ENCODE data around the gene CPEB2. TPM values are rescaled to one million over a fixed set of nuclear protein-coding genes. Genes with fewer than 3 reads are reported as not detected.

Gene CPEB2
- total RNA-seq, 1 experiment from 2014 or later, result 3.3 TPM

DNA sequence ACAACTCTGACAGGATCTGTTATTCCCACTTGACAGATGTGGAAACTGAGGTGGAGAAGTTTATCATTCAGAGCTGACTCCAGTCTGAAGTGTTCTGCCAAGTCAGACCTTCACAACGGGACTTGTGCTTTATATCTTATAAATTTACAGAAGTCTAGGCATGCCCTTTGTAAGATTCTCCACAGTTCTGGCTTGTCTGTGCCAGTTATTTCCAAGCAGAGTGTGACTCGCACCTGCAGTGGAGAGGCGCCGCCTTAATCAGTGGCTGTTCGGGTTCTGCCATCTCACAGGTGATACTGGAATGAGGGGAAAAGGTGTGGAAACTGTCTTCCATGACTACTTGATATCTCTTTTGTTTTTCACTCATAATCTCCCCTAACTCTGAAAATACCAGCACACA, 63.2 kb downstream of the CPEB2 start:
- no peak overlapping the region for H3K27ac Mint-ChIP-seq
- no peaks in the 10 kb centered on the region for H3K9me3 Mint-ChIP-seq
- CTCF ChIA-PET, result no interaction called here
- H3K27me3 Mint-ChIP-seq (ENCODE audit: low read depth), result no peaks in the 10 kb centered on the region
- TF ChIP-seq FOXK1 (CRISPR knock-in tag; IDR thresholded peaks at IDR 0.05) (no peak), FOXP1 (CRISPR knock-in tag; IDR thresholded peaks at IDR 0.05; ENCODE audit: borderline replicate concordance) (no peak), TCF7 (CRISPR knock-in tag; IDR thresholded peaks at IDR 0.05; ENCODE audit: low read depth) (no peak)
- TF ChIP-seq, protein P1, sequence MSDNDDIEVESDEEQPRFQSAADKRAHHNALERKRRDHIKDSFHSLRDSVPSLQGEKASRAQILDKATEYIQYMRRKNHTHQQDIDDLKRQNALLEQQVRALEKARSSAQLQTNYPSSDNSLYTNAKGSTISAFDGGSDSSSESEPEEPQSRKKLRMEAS (CRISPR knock-in tag; IDR thresholded peaks at IDR 0.05), result no peak
- TF ChIP-seq, protein P2, sequence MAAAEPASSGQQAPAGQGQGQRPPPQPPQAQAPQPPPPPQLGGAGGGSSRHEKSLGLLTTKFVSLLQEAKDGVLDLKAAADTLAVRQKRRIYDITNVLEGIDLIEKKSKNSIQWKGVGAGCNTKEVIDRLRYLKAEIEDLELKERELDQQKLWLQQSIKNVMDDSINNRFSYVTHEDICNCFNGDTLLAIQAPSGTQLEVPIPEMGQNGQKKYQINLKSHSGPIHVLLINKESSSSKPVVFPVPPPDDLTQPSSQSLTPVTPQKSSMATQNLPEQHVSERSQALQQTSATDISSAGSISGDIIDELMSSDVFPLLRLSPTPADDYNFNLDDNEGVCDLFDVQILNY (CRISPR knock-in tag; IDR thresholded peaks at IDR 0.05), result no peak
- TF ChIP-seq, protein P3, sequence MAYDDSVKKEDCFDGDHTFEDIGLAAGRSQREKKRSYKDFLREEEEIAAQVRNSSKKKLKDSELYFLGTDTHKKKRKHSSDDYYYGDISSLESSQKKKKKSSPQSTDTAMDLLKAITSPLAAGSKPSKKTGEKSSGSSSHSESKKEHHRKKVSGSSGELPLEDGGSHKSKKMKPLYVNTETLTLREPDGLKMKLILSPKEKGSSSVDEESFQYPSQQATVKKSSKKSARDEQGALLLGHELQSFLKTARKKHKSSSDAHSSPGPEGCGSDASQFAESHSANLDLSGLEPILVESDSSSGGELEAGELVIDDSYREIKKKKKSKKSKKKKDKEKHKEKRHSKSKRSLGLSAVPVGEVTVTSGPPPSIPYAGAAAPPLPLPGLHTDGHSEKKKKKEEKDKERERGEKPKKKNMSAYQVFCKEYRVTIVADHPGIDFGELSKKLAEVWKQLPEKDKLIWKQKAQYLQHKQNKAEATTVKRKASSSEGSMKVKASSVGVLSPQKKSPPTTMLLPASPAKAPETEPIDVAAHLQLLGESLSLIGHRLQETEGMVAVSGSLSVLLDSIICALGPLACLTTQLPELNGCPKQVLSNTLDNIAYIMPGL (CRISPR knock-in tag; IDR thresholded peaks at IDR 0.05), result no peak
- H3K36me3 Mint-ChIP-seq, result no peaks in the 10 kb centered on the region
- H3K4me1 Mint-ChIP-seq, result no peaks in the 10 kb centered on the region
- ATAC-seq (no peak), DNase-seq (ENCODE audit: low spot score) (no peak)
- POLR2A ChIA-PET, result no interaction called here
- no peak overlapping the region for H3K4me3 Mint-ChIP-seq

DNA sequence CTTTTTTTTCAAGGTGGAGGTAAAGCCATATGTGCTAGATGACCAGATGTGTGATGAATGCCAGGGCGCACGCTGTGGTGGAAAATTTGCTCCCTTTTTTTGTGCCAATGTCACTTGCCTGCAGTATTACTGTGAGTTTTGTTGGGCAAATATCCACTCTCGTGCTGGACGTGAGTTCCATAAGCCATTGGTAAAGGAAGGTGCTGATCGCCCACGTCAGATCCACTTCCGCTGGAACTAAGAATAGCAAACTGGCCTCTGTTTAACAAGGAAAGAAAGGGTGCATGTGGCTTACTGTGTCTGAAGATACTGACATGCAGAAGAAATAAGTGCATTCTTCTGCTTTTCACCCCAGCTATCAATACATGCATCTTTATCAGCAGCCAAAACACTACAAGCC, 63.9 kb downstream of the CPEB2 start:
- ChIA-PET POLR2A (no interaction called here), CTCF (no interaction called here)
- Mint-ChIP-seq H3K4me1 (no peaks in the 10 kb centered on the region), H3K4me3 (no peak overlapping the region), H3K27me3 (ENCODE audit: low read depth) (no peaks in the 10 kb centered on the region), H3K36me3 (no peaks in the 10 kb centered on the region), H3K9me3 (no peaks in the 10 kb centered on the region), H3K27ac (no peak overlapping the region)
- DNase-seq (ENCODE audit: low spot score) (no peak), ATAC-seq (no peak)
- TF ChIP-seq NFYB (CRISPR knock-in tag; conservative IDR thresholded peaks at IDR 0.05; ENCODE audit: low read depth) (no peak), NR1H2 (CRISPR knock-in tag; IDR thresholded peaks at IDR 0.05) (no peak), JAZF1 (CRISPR knock-in tag; IDR thresholded peaks at IDR 0.05) (no peak), ATF1 (CRISPR knock-in tag; IDR thresholded peaks at IDR 0.05) (no peak), IRF2 (CRISPR knock-in tag; IDR thresholded peaks at IDR 0.05; ENCODE audit: borderline replicate concordance, low read depth) (no peak), TEAD1 (CRISPR knock-in tag; IDR thresholded peaks at IDR 0.05) (no peak)
- TF ChIP-seq, protein P4, sequence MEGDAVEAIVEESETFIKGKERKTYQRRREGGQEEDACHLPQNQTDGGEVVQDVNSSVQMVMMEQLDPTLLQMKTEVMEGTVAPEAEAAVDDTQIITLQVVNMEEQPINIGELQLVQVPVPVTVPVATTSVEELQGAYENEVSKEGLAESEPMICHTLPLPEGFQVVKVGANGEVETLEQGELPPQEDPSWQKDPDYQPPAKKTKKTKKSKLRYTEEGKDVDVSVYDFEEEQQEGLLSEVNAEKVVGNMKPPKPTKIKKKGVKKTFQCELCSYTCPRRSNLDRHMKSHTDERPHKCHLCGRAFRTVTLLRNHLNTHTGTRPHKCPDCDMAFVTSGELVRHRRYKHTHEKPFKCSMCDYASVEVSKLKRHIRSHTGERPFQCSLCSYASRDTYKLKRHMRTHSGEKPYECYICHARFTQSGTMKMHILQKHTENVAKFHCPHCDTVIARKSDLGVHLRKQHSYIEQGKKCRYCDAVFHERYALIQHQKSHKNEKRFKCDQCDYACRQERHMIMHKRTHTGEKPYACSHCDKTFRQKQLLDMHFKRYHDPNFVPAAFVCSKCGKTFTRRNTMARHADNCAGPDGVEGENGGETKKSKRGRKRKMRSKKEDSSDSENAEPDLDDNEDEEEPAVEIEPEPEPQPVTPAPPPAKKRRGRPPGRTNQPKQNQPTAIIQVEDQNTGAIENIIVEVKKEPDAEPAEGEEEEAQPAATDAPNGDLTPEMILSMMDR (IDR thresholded peaks at IDR 0.05), result no peak
- TF ChIP-seq, protein P5, sequence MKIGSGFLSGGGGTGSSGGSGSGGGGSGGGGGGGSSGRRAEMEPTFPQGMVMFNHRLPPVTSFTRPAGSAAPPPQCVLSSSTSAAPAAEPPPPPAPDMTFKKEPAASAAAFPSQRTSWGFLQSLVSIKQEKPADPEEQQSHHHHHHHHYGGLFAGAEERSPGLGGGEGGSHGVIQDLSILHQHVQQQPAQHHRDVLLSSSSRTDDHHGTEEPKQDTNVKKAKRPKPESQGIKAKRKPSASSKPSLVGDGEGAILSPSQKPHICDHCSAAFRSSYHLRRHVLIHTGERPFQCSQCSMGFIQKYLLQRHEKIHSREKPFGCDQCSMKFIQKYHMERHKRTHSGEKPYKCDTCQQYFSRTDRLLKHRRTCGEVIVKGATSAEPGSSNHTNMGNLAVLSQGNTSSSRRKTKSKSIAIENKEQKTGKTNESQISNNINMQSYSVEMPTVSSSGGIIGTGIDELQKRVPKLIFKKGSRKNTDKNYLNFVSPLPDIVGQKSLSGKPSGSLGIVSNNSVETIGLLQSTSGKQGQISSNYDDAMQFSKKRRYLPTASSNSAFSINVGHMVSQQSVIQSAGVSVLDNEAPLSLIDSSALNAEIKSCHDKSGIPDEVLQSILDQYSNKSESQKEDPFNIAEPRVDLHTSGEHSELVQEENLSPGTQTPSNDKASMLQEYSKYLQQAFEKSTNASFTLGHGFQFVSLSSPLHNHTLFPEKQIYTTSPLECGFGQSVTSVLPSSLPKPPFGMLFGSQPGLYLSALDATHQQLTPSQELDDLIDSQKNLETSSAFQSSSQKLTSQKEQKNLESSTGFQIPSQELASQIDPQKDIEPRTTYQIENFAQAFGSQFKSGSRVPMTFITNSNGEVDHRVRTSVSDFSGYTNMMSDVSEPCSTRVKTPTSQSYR (CRISPR knock-in tag; IDR thresholded peaks at IDR 0.05), result no peak
- TF ChIP-seq, protein P6, sequence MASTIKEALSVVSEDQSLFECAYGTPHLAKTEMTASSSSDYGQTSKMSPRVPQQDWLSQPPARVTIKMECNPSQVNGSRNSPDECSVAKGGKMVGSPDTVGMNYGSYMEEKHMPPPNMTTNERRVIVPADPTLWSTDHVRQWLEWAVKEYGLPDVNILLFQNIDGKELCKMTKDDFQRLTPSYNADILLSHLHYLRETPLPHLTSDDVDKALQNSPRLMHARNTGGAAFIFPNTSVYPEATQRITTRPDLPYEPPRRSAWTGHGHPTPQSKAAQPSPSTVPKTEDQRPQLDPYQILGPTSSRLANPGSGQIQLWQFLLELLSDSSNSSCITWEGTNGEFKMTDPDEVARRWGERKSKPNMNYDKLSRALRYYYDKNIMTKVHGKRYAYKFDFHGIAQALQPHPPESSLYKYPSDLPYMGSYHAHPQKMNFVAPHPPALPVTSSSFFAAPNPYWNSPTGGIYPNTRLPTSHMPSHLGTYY (CRISPR knock-in tag; IDR thresholded peaks at IDR 0.05), result no peak
